GM21526 (cell line): ENCODE results near the gene SMIM23.
A peak's percentile ranks its signal among the peaks of the same experiment; 100 is the strongest.

Experiments
- ATAC-seq: cut with Tn5 transposase; IDR thresholded peaks from one replicate; pipeline ENCODE4 v1.9.1; 2021; ENCODE audit warnings: moderate library complexity; ENCODE audit not compliant: unreplicated experiment, low FRiP score

The SMIM23 gene

DNA sequence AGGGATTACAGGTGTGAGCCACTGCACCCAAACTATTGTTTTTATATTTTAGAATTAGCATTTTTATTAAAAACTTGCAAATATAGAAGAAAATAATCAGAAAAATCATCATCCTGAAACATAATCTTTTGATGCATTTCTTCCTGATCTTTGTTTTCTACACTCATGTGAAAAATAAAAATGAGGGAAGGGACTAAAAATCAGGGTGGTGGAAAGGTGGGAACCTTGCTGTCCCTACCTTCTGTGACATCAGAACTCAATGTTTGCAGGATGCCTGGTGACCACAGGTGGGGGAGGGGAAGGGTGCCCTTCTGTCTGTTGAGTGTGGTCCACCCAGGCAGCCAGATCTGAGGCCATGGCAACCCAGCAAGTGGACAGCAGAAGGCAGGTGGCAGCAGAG lies at the start of gene SMIM23:
TSS of gene SMIM23 (plus strand) at position 301 of the 400 bp plus-strand sequence. CDS start at position 356, 55 bp downstream.
- no peak for ATAC-seq

- ATAC-seq: no peak
Observed at GRCh38 chr5:171736976-171737891, 48.4 kb upstream of the SMIM23 start.

DNA sequence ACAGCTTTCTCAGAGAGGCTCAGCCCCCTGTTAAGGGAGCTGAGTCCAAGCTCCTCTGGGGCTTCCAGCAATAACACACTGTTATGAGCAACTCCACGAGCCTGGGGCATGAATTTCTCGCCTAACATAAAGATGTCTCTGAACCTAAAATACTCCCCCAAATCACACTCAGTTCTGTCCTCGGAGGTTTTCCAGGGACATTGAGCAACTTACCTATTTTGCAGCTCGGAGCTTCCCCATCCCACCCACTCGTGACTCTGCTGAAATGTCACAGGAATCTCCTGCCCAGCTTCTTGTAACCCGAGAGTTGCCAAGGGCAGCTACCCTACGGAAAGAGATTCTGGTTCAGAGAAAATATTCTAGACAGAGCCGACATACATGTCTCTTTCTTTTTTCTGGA lies 47.1 kb upstream of the SMIM23 start:
- ATAC-seq: no peak

DNA sequence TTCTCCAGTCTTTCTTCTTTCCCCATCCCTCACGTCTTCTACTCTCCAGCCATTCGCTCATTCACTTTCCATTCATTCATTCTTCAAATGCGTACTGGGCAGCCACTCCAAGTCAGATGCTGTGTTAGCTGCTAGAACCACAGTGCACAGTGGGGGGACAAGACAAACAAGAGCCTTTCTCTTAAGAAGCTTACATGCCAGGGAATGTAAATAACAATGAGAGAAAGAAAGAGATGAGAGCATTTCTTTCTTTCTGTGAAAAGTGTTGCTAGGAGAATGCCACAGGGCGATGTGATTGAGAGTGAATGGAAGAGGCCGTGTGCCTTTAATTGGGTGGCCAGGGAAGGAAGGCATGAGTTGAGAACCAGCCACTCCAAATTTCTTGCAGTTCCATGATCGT lies 46.3 kb upstream of the SMIM23 start:
- ATAC-seq: no peak

GRCh38 chr5:171743436-171744076 lies 42.1 kb upstream of the SMIM23 start:
- peak; percentile 40 for ATAC-seq

GRCh38 chr5:171744264-171744663 lies 41.4 kb upstream of the SMIM23 start:
- no peak for ATAC-seq

GRCh38 chr5:171744882-171745281 lies 40.7 kb upstream of the SMIM23 start:
- no peak for ATAC-seq

- no peak for ATAC-seq
Observed at GRCh38 chr5:171745602-171746001, 40.0 kb upstream of the SMIM23 start.

DNA sequence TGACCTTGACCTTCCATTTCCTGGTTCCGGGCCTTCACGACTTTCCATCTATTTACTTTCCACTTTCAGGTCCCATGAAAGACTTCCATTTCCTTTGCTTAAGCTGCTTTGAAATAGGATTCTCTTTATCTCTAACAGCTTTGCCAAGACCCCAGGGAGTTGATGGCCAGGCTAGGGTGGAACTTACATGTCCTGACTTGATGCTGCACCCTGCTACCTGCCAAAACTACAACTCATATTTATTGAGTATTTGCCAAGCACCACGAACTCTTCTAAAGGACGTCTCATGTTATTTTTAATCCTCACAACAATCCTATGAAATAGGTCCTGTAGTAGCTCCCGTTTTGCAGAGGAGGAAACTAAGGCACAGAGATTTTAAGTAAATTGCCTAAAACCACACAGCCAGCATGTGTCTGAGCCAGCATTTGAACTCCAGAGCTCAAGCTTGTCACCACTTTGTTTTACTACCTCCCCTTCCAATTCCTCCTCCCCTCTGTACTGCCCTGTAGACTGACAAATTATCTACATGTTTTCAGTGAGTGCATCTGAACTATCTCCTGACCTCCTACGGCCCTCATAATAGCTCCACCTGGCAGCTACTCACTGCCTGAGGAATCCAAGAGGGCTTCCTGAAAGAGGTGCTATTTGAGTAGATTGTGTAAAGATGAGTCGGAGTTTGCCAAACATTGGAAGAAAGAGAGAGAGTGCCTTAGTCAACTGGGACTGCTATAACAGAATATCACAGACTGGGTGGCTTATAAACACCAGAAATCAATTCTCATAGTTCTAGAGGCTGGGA lies 38.4 kb upstream of the SMIM23 start:
- ATAC-seq: no peak

- ATAC-seq: no peak
Observed at GRCh38 chr5:171748720-171749119, 36.9 kb upstream of the SMIM23 start.

GRCh38 chr5:171749365-171749764 lies 36.3 kb upstream of the SMIM23 start:
- ATAC-seq: no peak

- ATAC-seq: no peak
Observed at GRCh38 chr5:171750311-171750788, 35.3 kb upstream of the SMIM23 start.

- ATAC-seq: no peak
Observed at GRCh38 chr5:171755354-171755821, 30.2 kb upstream of the SMIM23 start.

DNA sequence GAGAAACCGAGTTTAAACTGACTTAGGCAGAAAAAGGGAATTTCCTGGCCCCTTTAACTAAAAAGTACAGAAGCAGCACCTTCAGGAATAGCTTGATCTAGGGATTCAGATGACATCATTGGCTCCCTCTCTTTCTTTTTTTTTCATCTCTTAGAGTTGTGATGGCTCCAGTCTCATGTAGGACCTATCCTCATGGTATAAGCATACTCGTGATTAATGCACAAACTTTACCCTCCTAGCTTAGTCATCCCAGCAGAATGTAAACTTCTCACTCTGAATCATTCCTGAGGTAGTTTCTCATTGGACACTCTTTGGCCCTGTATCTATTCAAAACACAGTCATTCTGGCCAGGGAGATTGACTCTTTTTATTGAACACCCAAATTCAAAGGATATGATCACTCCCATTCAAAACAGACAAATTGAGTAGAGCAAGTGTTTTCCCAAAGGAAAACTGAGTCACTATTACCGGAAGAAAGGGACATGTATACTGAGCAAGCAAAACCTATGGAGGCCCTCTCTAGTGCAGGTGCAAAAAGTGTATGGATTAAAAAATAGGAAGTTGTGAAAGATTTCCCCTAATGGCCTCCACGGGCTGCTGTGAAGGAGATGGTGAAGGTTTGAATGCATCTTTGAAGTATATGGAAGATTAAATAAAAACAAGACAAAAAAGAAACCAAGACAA lies 27.6 kb upstream of the SMIM23 start:
- no peak for ATAC-seq

DNA sequence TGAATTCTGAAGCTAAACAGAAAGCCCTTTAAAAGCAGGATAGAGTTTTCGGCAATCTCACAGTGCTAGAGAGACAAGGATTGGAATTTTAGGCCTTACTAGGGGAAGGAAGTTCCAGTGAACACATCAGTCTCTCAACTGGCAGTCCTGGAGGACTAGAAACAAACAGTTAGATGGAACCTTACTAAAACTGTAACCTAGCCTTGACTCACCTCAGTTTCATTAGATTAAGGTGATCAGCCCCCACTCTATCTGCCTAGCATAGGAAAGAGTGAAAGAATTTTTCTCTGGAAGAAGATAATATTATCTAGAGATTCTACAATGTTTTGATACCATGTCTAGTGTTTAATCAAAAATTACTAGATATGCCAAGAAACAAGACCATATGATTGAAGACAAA lies 25.8 kb upstream of the SMIM23 start:
- no peak for ATAC-seq

- ATAC-seq: no peak
Observed at GRCh38 chr5:171762021-171762608, 23.5 kb upstream of the SMIM23 start.

GRCh38 chr5:171762903-171763302 lies 22.7 kb upstream of the SMIM23 start:
- ATAC-seq: no peak

DNA sequence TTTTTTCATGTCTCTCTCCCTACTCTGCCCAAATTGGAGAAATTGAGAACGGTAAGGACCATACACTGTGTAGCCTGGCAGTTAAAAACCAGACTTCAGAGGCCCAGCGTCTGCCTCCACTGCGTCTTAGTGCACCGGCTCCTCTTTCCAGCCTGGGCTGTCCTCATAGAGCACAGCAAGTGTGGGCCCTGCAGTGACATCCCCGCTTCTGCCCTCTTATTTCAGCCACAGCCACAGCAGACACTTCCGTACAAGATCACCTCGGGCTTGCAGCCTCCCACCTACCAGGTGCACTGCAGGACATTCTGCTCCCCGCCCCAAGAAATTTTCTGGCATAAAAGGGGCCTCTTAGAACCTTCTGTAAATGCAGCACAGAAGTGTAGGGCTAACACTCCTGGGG lies 21.4 kb upstream of the SMIM23 start:
- no peak for ATAC-seq

- ATAC-seq: no peak
Observed at GRCh38 chr5:171766875-171767274, 18.7 kb upstream of the SMIM23 start.

GRCh38 chr5:171770153-171770552 lies 15.5 kb upstream of the SMIM23 start:
- ATAC-seq: no peak
